Left lung (tissue), 10 donors: Measurements from ENCODE around the gene PKM. TPM values are rescaled to one million over a fixed set of nuclear protein-coding genes. Genes with fewer than 3 reads are reported as not detected.
A peak's percentile ranks its signal among the peaks of the same experiment; 100 is the strongest.

ENCODE experiments used
- ATAC-seq: fragments of 200-7000 bp; cut with Tn5 transposase; one replicate; pipeline ENCODE4 v1.9.1; 2020; ENCODE audit warnings: moderate library complexity
- DNase-seq, 4 donors: peaks; one replicate each; pipeline ENCODE4 v3.0.0-alpha.2; 2013 to 2020
- H3K27ac ChIP-seq, 2 donors: fragments of 200-600 bp; sonication (generic) in 1 of 2; one replicate each; pipeline versions ENCODE4 v1.5.0 to v1.8.0; 2020 to 2021
- H3K27me3 ChIP-seq, 2 donors: fragments of 200-600 bp; sonication (generic) in 1 of 2; one replicate each; pipeline versions ENCODE4 v1.5.0 to v1.8.0; 2020 to 2021
- H3K36me3 ChIP-seq, 2 donors: fragments of 200-600 bp; sonication (generic) in 1 of 2; one replicate each; pipeline versions ENCODE4 v1.5.0 to v1.8.0; 2020 to 2021
- H3K4me1 ChIP-seq, 2 donors: fragments of 200-600 bp; one replicate each; pipeline ENCODE4 v1.8.0; 2021
- H3K4me3 ChIP-seq, 2 donors: fragments of 200-600 bp; sonication (generic) in 1 of 2; one replicate each; pipeline versions ENCODE4 v1.5.0 to v1.8.0; 2020 to 2021; ENCODE audit warnings: mild to moderate bottlenecking in 1 of 2
- H3K9me3 ChIP-seq, 2 donors: fragments of 200-600 bp; sonication (generic) in 1 of 2; one replicate each; pipeline versions ENCODE4 v1.5.0 to v1.8.0; 2020 to 2021
- CTCF ChIP-seq, 2 donors: fragments of 200-600 bp; sonication (generic) in 1 of 2; IDR thresholded peaks; one replicate each; pipeline versions ENCODE4 v1.5.0 to v1.8.0; 2021; ENCODE audit warnings: antibody characterized with exemption in 2 of 2
- intact Hi-C, 2 donors: fragments of 100-400 bp; cut with DNase I; formaldehyde crosslinking; loops; one replicate each; pipeline versions ENCODE4 v1.11.2 to v1.14.2; 2022
- polyA plus RNA-seq, 6 donors: library from polyadenylated mRNA; unstranded; fragments of 120-200 nt; gene quantifications; one replicate each; pipeline ENCODE4 v1.2.1, GENCODE V29; 2013; ENCODE audit not compliant: insufficient read length in 6 of 6
- total RNA-seq, 2 donors: library from RNA; stranded (reverse); fragmentation: NEBNext Ultra II Directional; extraction: Animal tissue kit (Norgen Biotek cat#: 25700); gene quantifications; one replicate each; pipeline ENCODE4 v1.2.1, GENCODE V29; 2021
- donor health status: DM: no; HTN: yes; CAD: no.
- donor health status: DM: no; HTN: no; CAD: no.

The PKM gene
- total and polyA plus RNA-seq, 8 donors, result 538 to 991 (median 573) TPM

- Histone ChIP-seq H3K27me3 (peaks cover 20 to 32% of the 10 kb centered on the region in 2 donors), H3K4me3 (no peak overlapping the region), H3K9me3 (no peaks in the 10 kb centered on the region), H3K4me1 (peaks cover 6 to 9% of the 10 kb centered on the region in 2 donors), H3K36me3 (no peaks in the 10 kb centered on the region), H3K27ac (no peak overlapping the region)
- TF ChIP-seq CTCF (IDR thresholded peaks at IDR 0.05), result no peak
- DNase-seq, result no peak
- no peak for ATAC-seq
- intact Hi-C loops, result no loop called here
Observed at GRCh38 chr15:72180761-72181324, 50.1 kb downstream of the PKM start.

- Histone ChIP-seq H3K27me3 (peaks cover 18 to 25% of the 10 kb centered on the region in 2 donors), H3K4me3 (no peak overlapping the region), H3K36me3 (no peaks in the 10 kb centered on the region), H3K27ac (peak overlapping the region in 1 of 2 donors; percentile 37), H3K4me1 (peaks cover 6 to 9% of the 10 kb centered on the region in 2 donors), H3K9me3 (no peaks in the 10 kb centered on the region)
- ATAC-seq (peak; percentile 1), DNase-seq (peak in 1 of 4 donors; percentile 33)
- intact Hi-C loops, result no loop called here
- no peak for TF ChIP-seq CTCF (IDR thresholded peaks at IDR 0.05)
Observed at GRCh38 chr15:72179950-72180581, 50.9 kb downstream of the PKM start.

GRCh38 chr15:72178976-72179585, 51.9 kb downstream of the PKM start:
- DNase-seq (no peak), ATAC-seq (no peak)
- H3K4me1 ChIP-seq, result peaks cover 6 to 9% of the 10 kb centered on the region in 2 donors
- no peaks in the 10 kb centered on the region for H3K36me3 ChIP-seq
- peaks cover 8 to 15% of the 10 kb centered on the region in 2 donors for H3K27me3 ChIP-seq
- TF ChIP-seq CTCF (IDR thresholded peaks at IDR 0.05), result no peak
- H3K27ac ChIP-seq, result no peak overlapping the region
- H3K4me3 ChIP-seq, result no peak overlapping the region
- no peaks in the 10 kb centered on the region for H3K9me3 ChIP-seq
- intact Hi-C loops, result no loop called here

GRCh38 chr15:72176743-72177142, 54.2 kb downstream of the PKM start:
- Histone ChIP-seq H3K4me3 (no peak overlapping the region), H3K4me1 (peaks cover 0 to 6% of the 10 kb centered on the region in 2 donors), H3K36me3 (no peaks in the 10 kb centered on the region), H3K27ac (no peak overlapping the region), H3K27me3 (no peaks in the 10 kb centered on the region), H3K9me3 (no peaks in the 10 kb centered on the region)
- ATAC-seq (no peak), DNase-seq (no peak)
- intact Hi-C loops, result no loop called here
- no peak for TF ChIP-seq CTCF (IDR thresholded peaks at IDR 0.05)

- no peak overlapping the region for H3K27ac ChIP-seq
- H3K4me1 ChIP-seq, result peaks cover 0 to 6% of the 10 kb centered on the region in 2 donors
- TF ChIP-seq CTCF (IDR thresholded peaks at IDR 0.05), result no peak
- H3K36me3 ChIP-seq, result no peaks in the 10 kb centered on the region
- intact Hi-C loops, result no loop called here
- H3K27me3 ChIP-seq, result no peaks in the 10 kb centered on the region
- DNase-seq (no peak), ATAC-seq (no peak)
- no peak overlapping the region for H3K4me3 ChIP-seq
- H3K9me3 ChIP-seq, result no peaks in the 10 kb centered on the region
Observed at GRCh38 chr15:72176159-72176558, 54.8 kb downstream of the PKM start.
